Measurements from ENCODE around the gene NAA38.

NAA38 gene

GRCh38 chr17:7856811-7857712 is at the start of gene NAA38:
NAA38 (minus strand) TSS chr17:7857559; CDS start chr17:7857463, 96 bp downstream.
- DNase-seq (ENCODE audit: low read depth): peak; percentile 99
- H3K4me3 ChIP-seq (ENCODE audit: low read depth, low read length): peak within 1 kb of the TSS; percentile 63
- peak; percentile 52 for TF ChIP-seq CTCF (IDR thresholded peaks at IDR 0.05; ENCODE audit: low read depth, low read length, missing control alignments)

- TF ChIP-seq CTCF (IDR thresholded peaks at IDR 0.05; ENCODE audit: low read depth, low read length, missing control alignments): no peak
- DNase-seq (ENCODE audit: low read depth): no peak
- no peak overlapping the region for H3K4me3 ChIP-seq (ENCODE audit: low read depth, low read length)
Observed at GRCh38 chr17:7903154-7904103, 46.1 kb upstream of the NAA38 start.

GRCh38 chr17:7897773-7898172 is 40.4 kb upstream of the NAA38 start:
- no peak overlapping the region for H3K4me3 ChIP-seq (ENCODE audit: low read depth, low read length)
- DNase-seq (ENCODE audit: low read depth): no peak
- no peak for TF ChIP-seq CTCF (IDR thresholded peaks at IDR 0.05; ENCODE audit: low read depth, low read length, missing control alignments)

- no peak for TF ChIP-seq CTCF (IDR thresholded peaks at IDR 0.05; ENCODE audit: low read depth, low read length, missing control alignments)
- no peak overlapping the region for H3K4me3 ChIP-seq (ENCODE audit: low read depth, low read length)
- no peak for DNase-seq (ENCODE audit: low read depth)
Observed at GRCh38 chr17:7897090-7897489, 39.7 kb upstream of the NAA38 start.

- no peak overlapping the region for H3K4me3 ChIP-seq (ENCODE audit: low read depth, low read length)
- DNase-seq (ENCODE audit: low read depth): no peak
Observed at GRCh38 chr17:7894866-7895265, 37.5 kb upstream of the NAA38 start.

GRCh38 chr17:7894226-7894625 is 36.9 kb upstream of the NAA38 start:
- H3K4me3 ChIP-seq (ENCODE audit: low read depth, low read length): no peak overlapping the region
- TF ChIP-seq CTCF (IDR thresholded peaks at IDR 0.05; ENCODE audit: low read depth, low read length, missing control alignments): no peak
- no peak for DNase-seq (ENCODE audit: low read depth)

More at GRCh38 chr17:7894866-7895265, 37.5 kb upstream of the NAA38 start:
- no peak for TF ChIP-seq CTCF (IDR thresholded peaks at IDR 0.05; ENCODE audit: low read depth, low read length, missing control alignments)
